Fibroblast of lung (primary cell): ENCODE results near the gene LIMA1. TPM values are rescaled to one million over a fixed set of nuclear protein-coding genes. Genes with fewer than 3 reads are reported as not detected.

ENCODE experiments used
- DNase-seq, 2 donors: peaks; one replicate each; pipeline versions ENCODE4 v3.0.0 to v3.0.0-alpha.2; 2010; ENCODE audit warnings: low read depth in 2 of 2
- H2AFZ ChIP-seq: 2 replicates; pipeline ENCODE4 v1.5.1; 2012; ENCODE audit warnings: low read length, control low read depth, inconsistent platforms
- H3K27ac ChIP-seq: 2 replicates; pipeline ENCODE4 v1.5.1; 2011; ENCODE audit warnings: low read length, control low read depth; ENCODE audit not compliant: insufficient read depth
- H3K27me3 ChIP-seq: 2 replicates; pipeline ENCODE4 v1.5.1; 2011; ENCODE audit warnings: mild to moderate bottlenecking, low read length; ENCODE audit not compliant: control insufficient read depth, insufficient read depth
- H3K36me3 ChIP-seq: 2 replicates; pipeline ENCODE4 v1.5.1; 2011; ENCODE audit warnings: low read length; ENCODE audit not compliant: control insufficient read depth, insufficient read depth
- H3K4me1 ChIP-seq: 2 replicates; pipeline ENCODE4 v1.5.1; 2011; ENCODE audit warnings: low read length; ENCODE audit not compliant: control insufficient read depth, insufficient read depth; ENCODE audit errors: extremely low read depth
- H3K4me2 ChIP-seq: 2 replicates; pipeline ENCODE4 v1.5.1; 2011; ENCODE audit warnings: low read length, control low read depth; ENCODE audit not compliant: insufficient read depth; ENCODE audit errors: extremely low read depth
- H3K4me3 ChIP-seq, 4 experiments: fragments of 200-600 bp in 1 of 4; sonication (generic) in 1 of 4; replicated peaks in 1 of 4; 2 replicates each; pipeline ENCODE4 v1.5.1; 2011 to 2016; ENCODE audit warnings: low read length in 4 of 4, low read depth in 3 of 4, mild to moderate bottlenecking in 3 of 4, control low read depth in 2 of 4, inconsistent platforms in 1 of 4, mixed read lengths in 1 of 4; ENCODE audit not compliant: insufficient read depth in 1 of 4; ENCODE audit errors: control extremely low read depth in 1 of 4
- H3K79me2 ChIP-seq: 2 replicates; pipeline ENCODE4 v1.5.1; 2012; ENCODE audit warnings: mild to moderate bottlenecking, low read length, inconsistent platforms; ENCODE audit not compliant: control insufficient read depth, insufficient read depth
- H3K9ac ChIP-seq: 2 replicates; pipeline ENCODE4 v1.5.1; 2011; ENCODE audit warnings: mild to moderate bottlenecking, low read length, control low read depth; ENCODE audit not compliant: insufficient read depth
- H3K9me3 ChIP-seq: 2 replicates; pipeline ENCODE4 v1.5.1; 2012; ENCODE audit warnings: low read depth, low read length; ENCODE audit not compliant: control insufficient read depth, insufficient read depth
- H4K20me1 ChIP-seq: 2 replicates; pipeline ENCODE4 v1.5.1; 2011; ENCODE audit warnings: low read length; ENCODE audit not compliant: control insufficient read depth, insufficient read depth; ENCODE audit errors: extremely low read depth
- CTCF ChIP-seq, 2 donors: IDR thresholded peaks in 1 of 2; conservative IDR thresholded peaks in 1 of 2; 1 replicate in 1 of 2; 2 replicates in 1 of 2; pipeline ENCODE4 v1.5.1; 2011 to 2012; ENCODE audit warnings: low read length in 2 of 2, control low read depth in 1 of 2, inconsistent platforms in 1 of 2, low read depth in 1 of 2, mild to moderate bottlenecking in 1 of 2
- EZH2 ChIP-seq: IDR thresholded peaks from 2 replicates; pipeline ENCODE4 v1.5.1; 2012; ENCODE audit warnings: low read length, control low read depth, mild to moderate bottlenecking; ENCODE audit errors: missing control alignments
- polyA plus RNA-seq, 2 donors: library from polyadenylated mRNA; depleted of rRNA in 1 of 2; stranded (reverse) in 1 of 2; unstranded in 1 of 2; fragments of >200 nt; gene quantifications; 2 replicates each; pipeline ENCODE4 v1.2.1, GENCODE V29; 2011 to 2012; ENCODE audit warnings: missing spikeins in 1 of 2
- total RNA-seq: library from RNA; depleted of rRNA; stranded (reverse); fragments of >200 nt; gene quantifications from 2 replicates; pipeline ENCODE4 v1.2.1, GENCODE V29; 2014

The LIMA1 gene
- total and polyA plus RNA-seq, 2 donors (not counting 1 experiment from before 2014, with no cell fraction given) = 171 to 308 TPM

GRCh38 chr12:50221228-50222008 lies 61.9 kb downstream of the LIMA1 start:
- Histone ChIP-seq H3K79me2 (peaks cover 53% of the 10 kb centered on the region), H3K4me2 (peak overlapping the region; percentile 33), H3K27me3 (no peaks in the 10 kb centered on the region), H2AFZ (no peak overlapping the region), H3K4me1 (peaks cover 3% of the 10 kb centered on the region), H3K4me3 (peak overlapping the region; percentile 62 to 99 (median 82)), H3K9ac (peak overlapping the region; percentile 86), H3K9me3 (no peaks in the 10 kb centered on the region), H4K20me1 (peaks cover 3% of the 10 kb centered on the region), H3K36me3 (no peaks in the 10 kb centered on the region), H3K27ac (peak overlapping the region; percentile 98)
- TF ChIP-seq CTCF (conservative IDR thresholded peaks at IDR 0.05 in 1 of 2, IDR thresholded peaks at IDR 0.05 in 1 of 2; ENCODE audit: low read depth in 1 of 2, low read length in 2 of 2) (no peak), EZH2 (no peak)
- DNase-seq = peak; percentile 84 to 96

GRCh38 chr12:50220363-50220995 lies 62.8 kb downstream of the LIMA1 start:
- DNase-seq = peak; percentile 69 to 78

More at GRCh38 chr12:50220363-50220995, 62.8 kb downstream of the LIMA1 start:
- no peaks in the 10 kb centered on the region for H3K36me3 ChIP-seq
- no peak for TF ChIP-seq CTCF (conservative IDR thresholded peaks at IDR 0.05 in 1 of 2, IDR thresholded peaks at IDR 0.05 in 1 of 2; ENCODE audit: low read depth in 1 of 2, low read length in 2 of 2)
- no peak overlapping the region for H2AFZ ChIP-seq
- H3K4me3 ChIP-seq = peak overlapping the region; percentile 62 to 99 (median 82)
- peaks cover 3% of the 10 kb centered on the region for H4K20me1 ChIP-seq
- no peaks in the 10 kb centered on the region for H3K9me3 ChIP-seq
- peaks cover 3% of the 10 kb centered on the region for H3K4me1 ChIP-seq
- peaks cover 62% of the 10 kb centered on the region for H3K79me2 ChIP-seq
- peak overlapping the region; percentile 98 for H3K27ac ChIP-seq
- no peaks in the 10 kb centered on the region for H3K27me3 ChIP-seq
- H3K4me2 ChIP-seq = peak overlapping the region; percentile 91
- H3K9ac ChIP-seq = peak overlapping the region; percentile 86
